ENCODE data around the gene AUTS2.
A peak's percentile ranks its signal among the peaks of the same experiment; 100 is the strongest.

Gene AUTS2

DNA sequence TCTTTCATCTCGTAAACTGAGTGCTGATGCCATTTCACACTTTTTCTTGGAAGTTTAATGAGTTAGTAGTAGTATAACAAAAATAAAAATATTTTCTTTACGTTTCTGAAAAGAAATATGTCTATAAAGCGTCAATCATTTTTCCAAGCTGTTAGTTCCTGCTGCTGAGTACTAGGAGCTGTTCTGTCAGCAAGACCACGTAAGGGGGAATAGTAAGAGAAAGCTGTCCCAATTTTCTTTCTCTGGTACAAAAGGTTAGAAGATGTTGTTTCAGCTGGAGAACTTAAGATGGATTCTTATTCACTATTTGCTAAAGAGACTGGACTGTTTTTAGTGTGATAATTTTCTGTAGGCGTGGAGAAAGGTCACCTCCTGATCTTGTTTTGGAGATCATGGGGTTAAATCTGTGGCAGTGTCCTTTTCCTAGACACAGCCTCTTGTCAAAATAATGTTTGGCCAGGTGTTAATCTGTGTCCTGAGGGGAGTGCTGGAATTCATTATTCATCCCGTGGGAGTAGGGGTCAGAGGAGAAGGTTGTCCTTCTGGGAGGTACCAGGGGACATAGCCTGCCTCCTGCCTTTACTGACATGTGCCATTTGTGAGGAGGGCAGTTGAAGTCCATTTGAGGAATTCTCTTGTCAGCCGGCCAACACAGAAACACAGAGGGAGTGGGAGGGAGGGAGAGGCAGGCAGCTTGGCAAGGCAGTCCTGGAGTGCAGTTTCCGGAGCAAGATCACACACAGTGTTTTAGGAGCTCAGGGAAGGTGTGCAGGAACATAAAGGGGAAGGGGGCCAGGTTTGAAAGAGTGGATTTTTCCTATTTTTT lies 368.7 kb downstream of the AUTS2 start:
- ChIA-PET POLR2A (no interaction called here), CTCF (no interaction called here)
- Histone ChIP-seq H3K27ac (ENCODE audit: extremely low read depth, low read depth, low read length) (no peak overlapping the region), H3K4me3 (ENCODE audit: low read depth, low read length) (no peak overlapping the region), H3K4me1 (ENCODE audit: control insufficient read depth, insufficient read depth, low read length) (peaks cover 32% of the 10 kb centered on the region), H3K9me3 (ENCODE audit: control insufficient read depth, insufficient read depth, low read depth, low read length) (no peaks in the 10 kb centered on the region), H3K36me3 (ENCODE audit: control insufficient read depth in 2 of 2, insufficient read depth in 1 of 2, low read length in 2 of 2) (no peaks in the 10 kb centered on the region)
- TF ChIP-seq ZNF704 (tag by site-specific recombination; IDR thresholded peaks at IDR 0.05) (no peak), ZNF211 (tag by site-specific recombination; IDR thresholded peaks at IDR 0.05; ENCODE audit: low read depth) (no peak), MEIS1 (CRISPR knock-in tag; IDR thresholded peaks at IDR 0.05; ENCODE audit: borderline replicate concordance) (no peak), ZNF426 (tag by site-specific recombination; IDR thresholded peaks at IDR 0.05) (no peak), ZNF2 (tag by site-specific recombination; IDR thresholded peaks at IDR 0.05) (no peak), HOXA7 (CRISPR knock-in tag; IDR thresholded peaks at IDR 0.05; ENCODE audit: borderline replicate concordance) (no peak), ZNF114 (tag by site-specific recombination; IDR thresholded peaks at IDR 0.05) (no peak), IKZF3 (tag by site-specific recombination; IDR thresholded peaks at IDR 0.05) (peak; percentile 46; the same call in 1 of the 2 replicates), SCRT2 (tag by site-specific recombination; IDR thresholded peaks at IDR 0.05) (no peak), EGR2 (tag by site-specific recombination; IDR thresholded peaks at IDR 0.05; ENCODE audit: low read depth) (peak; percentile 29; the same call in 1 of the 2 replicates), GLIS2 (tag by site-specific recombination; IDR thresholded peaks at IDR 0.05) (no peak), ZNF600 (tag by site-specific recombination; IDR thresholded peaks at IDR 0.05) (peak; percentile 44; the same call in 1 of the 2 replicates), ZFHX2 (tag by site-specific recombination; conservative IDR thresholded peaks at IDR 0.05) (peak; percentile 50), ZNF214 (tag by site-specific recombination; IDR thresholded peaks at IDR 0.05; ENCODE audit: borderline replicate concordance) (no peak), ZNF292 (tag by site-specific recombination; IDR thresholded peaks at IDR 0.05; ENCODE audit: borderline replicate concordance, low read depth) (no peak), OSR2 (tag by site-specific recombination; IDR thresholded peaks at IDR 0.05) (no peak), ZSCAN23 (tag by site-specific recombination; IDR thresholded peaks at IDR 0.05) (no peak), WT1 (tag by site-specific recombination; IDR thresholded peaks at IDR 0.05) (0 out of 2 replicates have a peak, but pooled peaks have one; percentile 23), ZNF248 (tag by site-specific recombination; IDR thresholded peaks at IDR 0.05) (no peak), ZNF155 (tag by site-specific recombination; IDR thresholded peaks at IDR 0.05) (no peak), KLF16 (tag by site-specific recombination; IDR thresholded peaks at IDR 0.05) (no peak)
- TF ChIP-seq, protein P1, sequence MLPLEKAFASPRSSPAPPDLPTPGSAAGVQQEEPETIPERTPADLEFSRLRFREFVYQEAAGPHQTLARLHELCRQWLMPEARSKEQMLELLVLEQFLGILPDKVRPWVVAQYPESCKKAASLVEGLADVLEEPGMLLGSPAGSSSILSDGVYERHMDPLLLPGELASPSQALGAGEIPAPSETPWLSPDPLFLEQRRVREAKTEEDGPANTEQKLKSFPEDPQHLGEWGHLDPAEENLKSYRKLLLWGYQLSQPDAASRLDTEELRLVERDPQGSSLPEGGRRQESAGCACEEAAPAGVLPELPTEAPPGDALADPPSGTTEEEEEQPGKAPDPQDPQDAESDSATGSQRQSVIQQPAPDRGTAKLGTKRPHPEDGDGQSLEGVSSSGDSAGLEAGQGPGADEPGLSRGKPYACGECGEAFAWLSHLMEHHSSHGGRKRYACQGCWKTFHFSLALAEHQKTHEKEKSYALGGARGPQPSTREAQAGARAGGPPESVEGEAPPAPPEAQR (tag by site-specific recombination; IDR thresholded peaks at IDR 0.05): no peak
- TF ChIP-seq, protein P2, sequence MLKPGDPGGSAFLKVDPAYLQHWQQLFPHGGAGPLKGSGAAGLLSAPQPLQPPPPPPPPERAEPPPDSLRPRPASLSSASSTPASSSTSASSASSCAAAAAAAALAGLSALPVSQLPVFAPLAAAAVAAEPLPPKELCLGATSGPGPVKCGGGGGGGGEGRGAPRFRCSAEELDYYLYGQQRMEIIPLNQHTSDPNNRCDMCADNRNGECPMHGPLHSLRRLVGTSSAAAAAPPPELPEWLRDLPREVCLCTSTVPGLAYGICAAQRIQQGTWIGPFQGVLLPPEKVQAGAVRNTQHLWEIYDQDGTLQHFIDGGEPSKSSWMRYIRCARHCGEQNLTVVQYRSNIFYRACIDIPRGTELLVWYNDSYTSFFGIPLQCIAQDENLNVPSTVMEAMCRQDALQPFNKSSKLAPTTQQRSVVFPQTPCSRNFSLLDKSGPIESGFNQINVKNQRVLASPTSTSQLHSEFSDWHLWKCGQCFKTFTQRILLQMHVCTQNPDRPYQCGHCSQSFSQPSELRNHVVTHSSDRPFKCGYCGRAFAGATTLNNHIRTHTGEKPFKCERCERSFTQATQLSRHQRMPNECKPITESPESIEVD (tag by site-specific recombination; IDR thresholded peaks at IDR 0.05): peak; percentile 19; the same call in 1 of the 2 replicates
- TF ChIP-seq, protein P3, sequence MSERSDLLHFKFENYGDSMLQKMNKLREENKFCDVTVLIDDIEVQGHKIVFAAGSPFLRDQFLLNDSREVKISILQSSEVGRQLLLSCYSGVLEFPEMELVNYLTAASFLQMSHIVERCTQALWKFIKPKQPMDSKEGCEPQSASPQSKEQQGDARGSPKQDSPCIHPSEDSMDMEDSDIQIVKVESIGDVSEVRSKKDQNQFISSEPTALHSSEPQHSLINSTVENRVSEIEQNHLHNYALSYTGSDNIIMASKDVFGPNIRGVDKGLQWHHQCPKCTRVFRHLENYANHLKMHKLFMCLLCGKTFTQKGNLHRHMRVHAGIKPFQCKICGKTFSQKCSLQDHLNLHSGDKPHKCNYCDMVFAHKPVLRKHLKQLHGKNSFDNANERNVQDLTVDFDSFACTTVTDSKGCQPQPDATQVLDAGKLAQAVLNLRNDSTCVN (tag by site-specific recombination; optimal IDR thresholded peaks at IDR 0.05): no peak
